Measurements from ENCODE around the gene ZCCHC10.

DNA sequence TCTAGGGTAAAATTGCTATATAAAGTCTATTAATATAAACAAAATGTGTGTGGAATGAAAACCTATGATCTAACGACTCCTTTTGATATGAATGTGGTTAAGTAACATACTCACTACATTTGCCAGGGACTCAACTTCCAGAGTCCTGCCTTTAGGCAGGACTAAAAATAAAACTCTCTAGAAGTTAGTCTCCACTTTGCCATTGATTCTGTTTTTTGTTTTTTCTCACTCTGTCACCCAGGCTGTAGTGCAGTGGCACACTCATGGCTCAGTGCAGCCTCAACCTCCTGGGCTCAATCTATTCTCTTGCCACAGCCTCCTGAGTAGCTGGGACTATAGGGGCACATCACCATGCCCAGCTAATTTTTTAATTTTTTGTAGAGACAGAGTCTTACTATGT is 30.0 kb downstream of the ZCCHC10 start:
- no peak for TF ChIP-seq EZH2phosphoT487 (IDR thresholded peaks at IDR 0.05; ENCODE audit: low read length)
- TF ChIP-seq, protein P1, sequence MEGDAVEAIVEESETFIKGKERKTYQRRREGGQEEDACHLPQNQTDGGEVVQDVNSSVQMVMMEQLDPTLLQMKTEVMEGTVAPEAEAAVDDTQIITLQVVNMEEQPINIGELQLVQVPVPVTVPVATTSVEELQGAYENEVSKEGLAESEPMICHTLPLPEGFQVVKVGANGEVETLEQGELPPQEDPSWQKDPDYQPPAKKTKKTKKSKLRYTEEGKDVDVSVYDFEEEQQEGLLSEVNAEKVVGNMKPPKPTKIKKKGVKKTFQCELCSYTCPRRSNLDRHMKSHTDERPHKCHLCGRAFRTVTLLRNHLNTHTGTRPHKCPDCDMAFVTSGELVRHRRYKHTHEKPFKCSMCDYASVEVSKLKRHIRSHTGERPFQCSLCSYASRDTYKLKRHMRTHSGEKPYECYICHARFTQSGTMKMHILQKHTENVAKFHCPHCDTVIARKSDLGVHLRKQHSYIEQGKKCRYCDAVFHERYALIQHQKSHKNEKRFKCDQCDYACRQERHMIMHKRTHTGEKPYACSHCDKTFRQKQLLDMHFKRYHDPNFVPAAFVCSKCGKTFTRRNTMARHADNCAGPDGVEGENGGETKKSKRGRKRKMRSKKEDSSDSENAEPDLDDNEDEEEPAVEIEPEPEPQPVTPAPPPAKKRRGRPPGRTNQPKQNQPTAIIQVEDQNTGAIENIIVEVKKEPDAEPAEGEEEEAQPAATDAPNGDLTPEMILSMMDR (IDR thresholded peaks at IDR 0.05; ENCODE audit: low read length): no peak
- no peak for TF ChIP-seq EZH2 (optimal IDR thresholded peaks at IDR 0.05; ENCODE audit: low read depth, low read length)

Data from MM.1S (cell line).